GM19238 (cell line): ENCODE data around the gene CHD2.

Experiments
- DNase-seq: peaks from one replicate; pipeline ENCODE4 v3.0.0; 2011; ENCODE audit warnings: low spot score; ENCODE audit not compliant: insufficient read length

Gene CHD2

DNA sequence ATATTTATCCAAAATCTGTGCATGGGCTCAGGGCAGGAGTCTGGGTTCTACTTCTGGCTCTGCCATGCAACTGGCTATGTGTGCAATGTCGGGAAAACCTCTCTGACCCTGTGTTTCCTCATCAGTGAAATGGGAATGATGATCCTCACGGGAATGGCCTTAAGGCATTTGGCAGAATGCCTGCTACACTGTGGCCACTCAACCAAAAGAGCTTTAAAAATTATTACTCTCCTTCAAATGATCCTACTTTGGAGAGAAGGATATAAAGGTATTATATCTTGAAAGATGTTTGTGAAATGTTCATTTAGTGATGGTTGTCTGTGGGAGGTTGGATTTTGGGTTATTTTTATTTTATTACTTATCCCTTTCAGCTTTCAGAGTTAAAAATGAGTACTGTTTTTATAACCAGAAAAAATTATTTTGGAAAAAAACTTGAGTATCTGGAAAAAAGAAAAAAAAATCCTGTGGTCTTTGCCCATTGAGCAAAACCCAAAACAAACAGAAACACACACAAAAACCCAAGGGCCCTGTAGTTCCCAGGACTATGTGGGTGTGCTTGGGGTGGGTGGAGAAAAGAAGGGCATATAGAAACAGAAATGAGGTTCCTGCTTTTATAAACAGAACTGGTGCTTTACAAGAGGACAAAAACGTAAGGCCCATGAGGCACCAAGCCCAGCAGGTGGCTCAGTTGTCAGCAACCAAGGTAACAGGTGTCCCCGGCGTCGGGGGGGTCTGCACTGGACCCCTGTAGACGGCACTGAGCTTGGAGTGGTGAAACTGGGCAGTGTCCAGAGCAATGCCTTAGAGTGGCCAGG lies 166.9 kb downstream of the CHD2 start:
- DNase-seq, result no peak

DNA sequence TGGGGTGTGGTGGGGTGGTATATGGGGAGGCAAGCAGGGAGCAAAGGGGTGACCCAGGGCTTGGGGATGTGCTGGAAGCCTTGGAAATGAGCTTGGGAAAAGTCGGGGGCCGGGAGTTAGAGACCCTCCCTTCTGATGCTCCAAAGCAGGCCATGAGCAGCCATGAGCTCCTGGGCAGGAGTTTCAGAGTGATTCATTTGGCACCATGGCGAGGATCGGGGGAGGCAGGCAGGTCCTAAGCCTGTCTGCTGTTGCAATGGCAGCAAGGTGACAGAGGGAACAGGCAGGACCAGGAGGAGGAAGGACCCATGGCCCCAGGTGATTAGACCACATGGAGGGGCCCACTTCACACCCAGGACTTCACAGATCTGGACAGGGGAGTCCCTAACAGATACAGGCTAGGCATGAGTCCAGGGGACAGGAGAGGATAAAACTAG lies 167.5 kb downstream of the CHD2 start:
- DNase-seq, result no peak

DNA sequence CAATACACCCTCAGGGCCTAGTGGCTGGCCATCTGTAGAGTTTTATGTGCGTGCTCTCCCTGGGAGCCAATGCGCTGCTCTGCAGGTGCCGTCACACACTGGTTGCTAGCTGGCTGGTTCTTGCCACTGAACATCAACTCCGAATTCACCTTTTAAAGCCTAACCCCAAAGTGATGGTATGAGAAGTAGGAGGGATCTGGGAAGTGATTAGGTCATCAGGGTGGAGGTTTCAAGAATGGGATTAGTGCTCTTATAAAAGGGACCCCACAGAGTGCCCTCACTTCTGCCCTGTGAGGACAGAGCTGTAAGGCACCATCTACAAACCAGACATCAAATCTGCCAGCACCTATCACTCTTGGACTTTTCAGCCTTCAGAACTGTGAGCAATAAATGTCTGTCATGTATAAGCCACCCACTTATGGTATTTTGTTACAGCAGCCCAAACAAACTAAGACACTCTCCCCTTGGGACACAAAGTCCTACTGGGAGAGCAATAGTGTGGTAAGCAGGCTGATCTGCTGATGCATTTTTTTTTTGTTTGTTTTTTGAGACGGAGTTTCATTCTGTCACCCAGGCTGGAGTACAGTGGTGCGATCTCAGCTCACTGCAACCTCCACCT lies 168.6 kb downstream of the CHD2 start:
- DNase-seq, result no peak

DNA sequence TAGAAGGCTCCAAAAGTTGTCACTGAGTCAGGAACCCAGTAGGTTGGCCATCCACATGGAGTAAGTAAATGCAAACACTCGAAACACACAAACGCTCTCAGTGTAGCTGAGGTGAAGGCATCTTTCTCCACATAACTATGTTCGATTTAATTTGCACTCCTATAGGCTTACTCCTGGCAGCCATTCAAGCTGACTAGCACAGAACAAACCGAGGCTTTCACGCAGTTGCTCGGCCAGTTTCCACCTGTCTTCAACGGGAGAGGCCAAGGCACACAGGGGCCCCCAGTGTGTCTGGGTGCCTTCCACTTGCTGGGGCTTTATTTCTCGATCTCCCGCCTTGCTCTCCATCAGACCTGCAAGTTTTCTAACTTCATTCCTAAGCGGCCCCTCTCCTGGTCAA lies 170.0 kb downstream of the CHD2 start:
- no peak for DNase-seq

DNA sequence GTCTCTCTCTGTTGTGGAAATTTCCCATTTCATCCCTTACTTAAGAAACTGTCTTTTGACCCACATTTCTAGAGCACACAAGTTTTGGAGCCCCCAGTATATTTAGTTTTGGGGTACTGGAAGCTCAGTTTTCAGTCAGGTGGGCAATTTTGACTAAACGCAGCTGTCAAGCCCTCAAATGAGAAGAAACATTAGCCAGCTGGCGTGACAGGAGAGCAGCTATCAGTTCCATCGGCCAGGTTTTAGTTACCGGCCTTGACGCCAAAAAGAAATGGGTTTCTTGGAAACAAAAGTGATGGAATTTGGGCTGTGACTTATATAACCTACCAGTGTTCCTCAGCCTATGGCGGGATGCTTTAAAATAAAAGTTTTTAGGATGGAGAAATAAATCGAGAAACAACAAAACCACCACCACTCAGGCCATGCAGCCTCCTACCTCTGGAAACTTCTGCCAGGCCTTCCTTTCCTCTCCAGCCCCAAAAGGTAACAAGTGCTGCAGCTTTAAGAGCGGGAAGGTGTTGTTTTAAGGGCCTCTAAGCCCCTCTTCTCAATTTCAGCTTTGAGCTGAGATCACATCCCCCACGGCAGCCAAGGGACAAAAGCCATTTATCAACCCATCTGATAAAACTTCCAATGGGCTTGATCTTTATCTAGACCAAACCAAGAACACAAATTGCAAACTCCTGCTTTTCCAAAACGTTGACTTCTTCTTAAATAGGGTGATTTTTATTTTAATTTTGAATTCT lies 170.6 kb downstream of the CHD2 start:
- no peak for DNase-seq

DNA sequence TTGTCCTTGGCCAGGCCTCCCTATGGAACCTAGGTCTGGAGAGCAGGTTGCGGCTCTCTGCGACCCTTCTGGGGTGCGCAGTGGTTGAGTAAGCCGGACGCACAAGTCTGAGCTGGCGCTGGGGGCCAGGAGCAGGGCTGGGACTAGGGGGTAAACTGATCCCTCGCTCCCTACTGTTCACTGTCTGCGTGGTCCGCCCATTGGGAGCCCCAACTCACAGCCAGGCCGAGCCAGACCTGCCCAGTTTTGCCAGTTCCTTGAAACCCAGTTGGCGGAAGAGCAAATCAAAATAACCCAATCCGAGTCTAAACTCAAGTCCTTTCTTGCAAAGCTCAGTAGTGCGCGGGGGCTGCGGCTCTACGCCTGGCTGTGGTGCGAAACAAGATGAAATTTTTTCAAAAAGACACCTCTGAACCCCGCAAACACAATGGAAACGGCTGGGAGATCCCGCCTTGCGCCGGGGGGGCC lies 171.4 kb downstream of the CHD2 start:
- no peak for DNase-seq

DNA sequence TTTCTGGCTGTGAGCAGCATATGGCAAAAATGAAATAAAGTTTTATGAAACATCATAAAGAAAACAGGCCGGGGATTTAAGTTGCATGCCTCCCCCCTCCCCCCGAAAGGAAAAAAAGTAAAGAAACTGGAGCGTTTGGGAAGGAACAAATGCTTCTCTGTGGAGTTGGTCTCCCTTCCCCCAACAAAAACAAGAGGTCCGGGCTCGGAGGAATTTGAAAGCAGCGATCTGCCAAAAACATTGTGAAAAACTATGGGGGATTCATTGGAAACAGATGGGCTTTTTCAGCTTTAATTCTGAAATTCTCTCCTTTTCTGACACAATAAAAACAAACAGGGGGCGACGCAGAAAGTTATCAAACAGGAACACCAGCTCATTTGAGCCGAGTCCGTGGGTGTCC lies 171.9 kb downstream of the CHD2 start:
- DNase-seq, result no peak

DNA sequence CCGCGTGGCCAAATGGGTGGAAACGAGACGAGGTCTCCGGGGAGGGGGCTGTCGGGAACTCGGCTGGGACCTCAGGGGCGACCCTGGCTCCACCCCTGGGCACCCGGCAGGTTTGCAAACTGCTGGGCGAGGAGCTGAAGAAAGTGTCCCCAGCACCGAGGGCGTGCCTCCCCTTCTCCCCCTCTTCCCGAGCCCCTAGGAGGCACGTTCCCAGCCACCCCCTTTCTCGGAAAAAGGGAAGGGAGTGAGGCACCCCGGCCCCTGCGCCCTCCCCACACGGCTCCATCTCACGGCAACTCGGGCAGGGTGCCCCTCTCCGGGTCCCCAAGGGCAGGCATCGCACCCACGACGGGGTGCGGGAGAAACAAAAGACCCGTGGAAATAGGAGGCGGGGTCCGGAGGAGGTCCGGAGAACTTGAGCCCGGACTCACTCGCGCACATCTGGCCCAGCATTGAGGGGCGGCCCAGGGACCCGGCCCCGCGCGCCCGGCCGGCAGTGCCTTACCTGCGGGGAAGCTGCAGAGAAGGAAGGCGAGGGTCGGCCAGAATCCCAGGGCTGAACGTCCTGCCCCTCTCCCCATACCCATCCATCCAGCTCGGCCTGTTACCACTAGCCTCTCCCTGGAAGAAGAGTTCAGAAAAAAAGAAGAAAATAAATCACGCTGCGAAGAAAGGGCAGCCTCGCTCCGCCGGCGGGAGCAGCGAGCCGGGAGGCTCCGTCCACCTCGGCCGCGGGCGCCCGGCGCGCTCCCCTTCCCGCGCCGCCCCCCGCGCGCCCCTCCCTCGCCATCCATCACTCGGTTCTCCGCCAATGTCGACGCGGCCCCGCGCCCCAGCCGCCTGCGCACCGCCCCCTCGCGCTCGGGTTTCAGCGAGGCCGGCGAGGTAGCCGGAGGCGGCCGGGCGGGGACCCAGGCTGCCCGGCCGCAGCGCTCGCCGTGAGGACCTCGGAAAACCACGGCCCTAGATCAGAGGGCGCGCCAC lies 172.6 kb downstream of the CHD2 start:
- DNase-seq, result no peak

DNA sequence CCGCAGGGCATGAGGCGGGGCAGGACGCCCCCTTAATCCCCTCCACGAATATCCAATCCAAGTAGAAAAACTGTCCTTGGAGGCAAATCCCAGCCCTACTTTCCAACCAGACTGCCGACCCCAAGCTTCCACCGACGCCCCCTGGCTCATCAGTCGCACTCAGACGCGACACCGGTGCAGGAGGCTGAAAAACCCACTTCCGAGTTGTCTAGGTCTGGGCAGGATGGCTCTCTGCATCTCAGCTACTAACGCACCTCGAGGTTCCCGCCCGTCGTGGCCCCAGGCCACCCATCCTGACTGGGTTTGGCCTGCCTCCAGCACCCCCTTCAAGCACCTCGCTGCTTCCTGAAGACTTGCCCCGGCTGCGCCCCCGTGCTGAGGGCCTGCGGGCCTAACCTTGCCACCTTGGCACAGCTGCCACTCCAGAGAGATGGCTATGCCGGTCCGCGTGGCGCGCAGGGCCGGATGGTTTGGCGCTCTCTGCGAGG lies 173.4 kb downstream of the CHD2 start:
- no peak for DNase-seq

DNA sequence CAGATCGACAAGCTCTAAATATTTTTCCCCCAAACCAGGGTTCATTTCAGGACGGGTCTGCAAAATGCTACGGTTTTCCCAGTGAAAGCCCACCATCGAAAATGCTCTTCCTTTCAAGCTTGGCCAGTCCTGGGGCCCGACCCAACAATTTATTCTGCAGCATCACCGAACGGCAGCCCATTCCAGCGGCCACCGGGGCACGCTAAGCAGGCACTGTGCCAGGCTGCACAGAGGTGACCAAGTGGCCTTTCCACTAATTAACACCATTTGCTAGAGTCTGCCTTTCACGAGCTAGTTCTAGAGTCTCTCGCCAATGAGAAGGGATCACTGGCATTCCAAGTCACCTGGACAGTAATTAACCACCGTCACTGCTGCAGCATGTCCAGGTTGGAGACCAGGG lies 174.5 kb downstream of the CHD2 start:
- no peak for DNase-seq

DNA sequence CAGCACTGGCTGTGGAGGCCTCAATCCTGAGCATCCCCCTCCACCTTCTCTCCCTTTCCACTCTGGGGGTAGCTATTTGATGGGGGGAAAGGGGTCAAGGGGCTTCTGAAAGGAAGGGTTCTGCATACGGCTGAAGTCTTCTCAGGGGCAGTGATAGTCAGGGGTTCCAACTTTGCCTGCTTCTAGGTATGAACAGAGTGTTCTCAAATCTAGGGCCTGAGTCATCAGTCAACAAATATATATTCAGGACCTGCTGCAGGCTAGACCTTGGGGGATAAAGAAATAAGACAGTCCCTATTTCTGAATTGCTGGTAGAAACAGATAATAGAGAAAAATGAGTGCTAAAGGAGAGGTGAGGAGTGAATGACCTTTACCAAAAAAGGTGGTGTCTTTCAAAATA lies 176.1 kb downstream of the CHD2 start:
- DNase-seq, result no peak

DNA sequence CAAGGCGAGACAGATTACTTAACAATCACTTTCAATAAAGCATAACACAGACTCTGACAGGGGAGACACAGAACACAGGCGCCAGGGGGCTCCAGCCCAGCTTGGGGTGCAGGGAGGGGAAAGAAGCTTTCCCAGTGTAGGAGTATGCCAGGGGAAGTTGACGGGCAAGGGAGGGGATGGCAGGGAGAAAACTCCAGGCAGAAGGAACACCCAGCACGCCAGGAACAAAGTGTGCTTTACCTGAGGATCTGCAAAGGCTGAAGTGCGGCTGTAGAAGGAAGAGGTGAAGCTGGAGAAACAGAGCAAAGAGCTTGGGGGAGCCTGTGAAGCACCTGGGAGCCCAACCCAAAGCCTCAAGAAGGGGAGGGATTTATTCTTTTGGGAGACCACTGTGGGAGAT lies 176.8 kb downstream of the CHD2 start:
- no peak for DNase-seq
